Panc1 (cell line): Measurements from ENCODE around the gene POU2AF3. TPM values are rescaled to one million over a fixed set of nuclear protein-coding genes. Genes with fewer than 3 reads are reported as not detected.

Experiments
- ATAC-seq: fragments of 200-7000 bp; cut with Tn5 transposase; 2 replicates; pipeline ENCODE4 v1.9.1; 2020; ENCODE audit warnings: mild to moderate bottlenecking, moderate library complexity
- BruUV-seq: library from RNA; stranded (reverse); fragments of 400-500 nt; replicated peaks from 2 replicates; lab custom pipeline; 2021; lab: Mats Ljungman, UMichigan
- CTCF ChIA-PET: fragments of 300-600 bp; sonication (Branson Sonifier 250); formaldehyde crosslinking; loops from one replicate; lab custom pipeline; 2022; ENCODE audit warnings: antibody characterized with exemption; lab: Charles Lee
- POLR2A ChIA-PET: fragments of 300-600 bp; sonication (Branson Sonifier 250); formaldehyde crosslinking; loops from one replicate; lab custom pipeline; 2022; ENCODE audit warnings: antibody characterized with exemption; lab: Charles Lee
- DNase-seq: peaks from one replicate; pipeline ENCODE4 v3.0.0-alpha.2; 2010; ENCODE audit warnings: low read depth, low spot score
- H3K27ac ChIP-seq: 2 replicates; pipeline ENCODE4 v1.5.1; 2011; ENCODE audit warnings: mild to moderate bottlenecking, low read length, inconsistent platforms
- H3K27me3 ChIP-seq: fragments of 200-500 bp; sonication (Bioruptor generic); 2 replicates; pipeline ENCODE4 v1.6.0; 2014; ENCODE audit warnings: low read length, inconsistent platforms; ENCODE audit not compliant: control insufficient read depth, insufficient read depth
- H3K36me3 ChIP-seq: fragments of 200-500 bp; sonication (Bioruptor generic); 2 replicates; pipeline ENCODE4 v1.5.1; 2014; ENCODE audit warnings: inconsistent platforms, mild to moderate bottlenecking, low read length, moderate library complexity; ENCODE audit not compliant: control insufficient read depth, insufficient read depth
- H3K4me1 ChIP-seq: 2 replicates; pipeline ENCODE4 v1.5.1; 2011; ENCODE audit warnings: inconsistent platforms, mild to moderate bottlenecking, low read length, moderate library complexity; ENCODE audit not compliant: control insufficient read depth, insufficient read depth
- H3K4me3 ChIP-seq, 2 experiments: 2 replicates each; pipeline ENCODE4 v1.5.1; 2011 to 2012; ENCODE audit warnings: low read depth in 2 of 2, low read length in 2 of 2, mild to moderate bottlenecking in 2 of 2, inconsistent platforms in 1 of 2, moderate library complexity in 1 of 2
- H3K9me3 ChIP-seq: fragments of 200-500 bp; sonication (Bioruptor generic); 2 replicates; pipeline ENCODE4 v1.5.1; 2014; ENCODE audit warnings: low read depth, mild to moderate bottlenecking, inconsistent platforms, low read length, moderate library complexity; ENCODE audit not compliant: control insufficient read depth, insufficient read depth
- POLR2AphosphoS5 ChIP-seq: IDR thresholded peaks from 2 replicates; pipeline ENCODE4 v1.6.1; 2012; ENCODE audit warnings: mild to moderate bottlenecking, low read depth, low read length, moderate library complexity
- SIN3A ChIP-seq: IDR thresholded peaks from 2 replicates; pipeline ENCODE4 v1.6.1; 2012; ENCODE audit warnings: low read depth, mild to moderate bottlenecking, low read length, moderate library complexity, borderline replicate concordance; ENCODE audit not compliant: insufficient read depth
- TCF7L2 ChIP-seq: IDR thresholded peaks from 2 replicates; pipeline ENCODE4 v1.6.1; 2011; ENCODE audit warnings: mild to moderate bottlenecking, low read depth, low read length, inconsistent platforms
- in situ Hi-C: cut with HindIII; loops from 2 replicates; pipeline ENCODE4 v1.10.0; 2016; ENCODE audit warnings: low sequenced_read_pairs, low pct_unique_long_range_greater_than_20kb
- intact Hi-C: fragments of 100-400 bp; cut with micrococcal nuclease; formaldehyde crosslinking; loops from one replicate; pipeline ENCODE4 v1.10.0; 2022; ENCODE audit not compliant: unreplicated experiment
- total RNA-seq: library from RNA; stranded (reverse); gene quantifications from one replicate; pipeline ENCODE4 v1.2.1, GENCODE V29; 2021; ENCODE audit not compliant: unreplicated experiment
- TF ChIP-seq, protein P1 (sequence below), 2 experiments: IDR thresholded peaks; 2 replicates each; pipeline ENCODE4 v1.6.1; 2011 to 2012; ENCODE audit warnings: low read depth in 2 of 2, control low read depth in 1 of 2, low read length in 1 of 2, mild to moderate bottlenecking in 1 of 2, moderate library complexity in 1 of 2; ENCODE audit not compliant: insufficient read depth in 1 of 2
- TF ChIP-seq, protein P2 (sequence below): fragments of 450-650 bp; IDR thresholded peaks from 2 replicates; pipeline ENCODE4 v1.5.1; 2017; ENCODE audit warnings: mild to moderate bottlenecking

Gene POU2AF3
- total RNA-seq, 1 experiment from 2014 or later, result 0.64 TPM

DNA sequence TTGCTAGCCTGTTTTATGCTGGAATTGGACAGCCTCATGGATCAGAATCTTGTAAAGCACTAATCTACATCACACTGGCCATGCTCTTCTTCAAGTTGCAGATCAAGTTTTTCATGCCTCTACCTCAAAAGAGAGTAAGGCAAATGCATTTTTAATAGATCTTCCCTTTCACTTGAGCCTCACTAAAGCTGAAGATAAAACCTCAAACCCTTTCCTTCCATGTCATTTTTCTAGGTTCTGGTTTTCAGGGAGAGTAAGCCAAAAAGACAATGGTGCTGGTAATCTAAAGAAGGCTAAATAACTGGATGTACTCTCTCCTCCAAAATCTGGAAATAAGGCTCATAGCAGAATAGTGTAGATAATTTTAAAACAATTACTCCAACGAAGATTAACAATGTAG lies 52.5 kb downstream of the POU2AF3 start:
- H3K4me1 ChIP-seq, result no peaks in the 10 kb centered on the region
- no peak for DNase-seq
- H3K27ac ChIP-seq, result no peak overlapping the region
- intact Hi-C loops (no loop called here), in situ Hi-C loops (no loop called here)
- no peak overlapping the region for H3K4me3 ChIP-seq
- no peaks in the 10 kb centered on the region for H3K9me3 ChIP-seq
- POLR2A ChIA-PET, result no interaction called here
- no TSS peak for BruUV-seq
- CTCF ChIA-PET, result no interaction called here
- H3K27me3 ChIP-seq, result peaks cover 3% of the 10 kb centered on the region; the same call in 1 of the 2 replicates
- no peak for TF ChIP-seq TCF7L2
- H3K36me3 ChIP-seq, result no peaks in the 10 kb centered on the region
- no peak for ATAC-seq

DNA sequence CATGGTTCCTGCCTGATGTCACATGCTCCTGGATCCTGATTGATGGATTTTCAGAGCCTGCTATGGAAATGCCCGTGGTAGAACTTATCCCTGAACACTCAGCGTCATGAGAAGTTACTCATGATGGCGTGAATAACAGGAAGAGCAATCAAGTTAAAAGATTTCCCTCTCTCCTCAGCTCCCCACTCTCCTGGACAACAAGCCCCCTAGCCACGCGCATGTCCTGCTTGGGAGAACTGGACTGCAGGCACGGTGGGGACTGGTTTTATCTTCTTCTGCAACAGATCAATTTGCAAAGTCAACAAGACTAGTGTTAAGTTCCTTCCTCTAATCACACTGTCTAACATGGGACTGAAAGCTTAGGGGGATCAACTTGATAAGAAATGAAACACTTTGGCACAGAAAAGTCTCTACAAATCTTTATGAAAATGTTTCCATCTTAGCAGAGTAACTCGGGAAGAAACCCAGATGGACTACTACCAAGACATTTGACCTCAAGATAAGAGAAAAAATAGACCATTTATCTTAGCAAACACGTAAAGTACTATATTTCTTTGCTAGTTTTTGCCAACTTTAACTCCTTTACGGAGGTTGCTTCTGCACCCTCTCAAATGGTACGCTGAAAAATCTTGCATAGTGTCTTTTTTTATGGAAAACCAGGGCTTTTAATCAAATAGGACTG lies 53.2 kb downstream of the POU2AF3 start:
- ATAC-seq, result no peak
- no peaks in the 10 kb centered on the region for H3K9me3 ChIP-seq
- intact Hi-C loops, result no loop called here
- in situ Hi-C loops, result no loop called here
- no peaks in the 10 kb centered on the region for H3K36me3 ChIP-seq
- ChIA-PET CTCF (no interaction called here), POLR2A (no interaction called here)
- no peak overlapping the region for H3K27ac ChIP-seq
- DNase-seq, result no peak
- no peaks in the 10 kb centered on the region for H3K4me1 ChIP-seq
- peaks cover 3% of the 10 kb centered on the region; the same call in 1 of the 2 replicates for H3K27me3 ChIP-seq
- no peak for TF ChIP-seq SIN3A
- TF ChIP-seq, protein P1, sequence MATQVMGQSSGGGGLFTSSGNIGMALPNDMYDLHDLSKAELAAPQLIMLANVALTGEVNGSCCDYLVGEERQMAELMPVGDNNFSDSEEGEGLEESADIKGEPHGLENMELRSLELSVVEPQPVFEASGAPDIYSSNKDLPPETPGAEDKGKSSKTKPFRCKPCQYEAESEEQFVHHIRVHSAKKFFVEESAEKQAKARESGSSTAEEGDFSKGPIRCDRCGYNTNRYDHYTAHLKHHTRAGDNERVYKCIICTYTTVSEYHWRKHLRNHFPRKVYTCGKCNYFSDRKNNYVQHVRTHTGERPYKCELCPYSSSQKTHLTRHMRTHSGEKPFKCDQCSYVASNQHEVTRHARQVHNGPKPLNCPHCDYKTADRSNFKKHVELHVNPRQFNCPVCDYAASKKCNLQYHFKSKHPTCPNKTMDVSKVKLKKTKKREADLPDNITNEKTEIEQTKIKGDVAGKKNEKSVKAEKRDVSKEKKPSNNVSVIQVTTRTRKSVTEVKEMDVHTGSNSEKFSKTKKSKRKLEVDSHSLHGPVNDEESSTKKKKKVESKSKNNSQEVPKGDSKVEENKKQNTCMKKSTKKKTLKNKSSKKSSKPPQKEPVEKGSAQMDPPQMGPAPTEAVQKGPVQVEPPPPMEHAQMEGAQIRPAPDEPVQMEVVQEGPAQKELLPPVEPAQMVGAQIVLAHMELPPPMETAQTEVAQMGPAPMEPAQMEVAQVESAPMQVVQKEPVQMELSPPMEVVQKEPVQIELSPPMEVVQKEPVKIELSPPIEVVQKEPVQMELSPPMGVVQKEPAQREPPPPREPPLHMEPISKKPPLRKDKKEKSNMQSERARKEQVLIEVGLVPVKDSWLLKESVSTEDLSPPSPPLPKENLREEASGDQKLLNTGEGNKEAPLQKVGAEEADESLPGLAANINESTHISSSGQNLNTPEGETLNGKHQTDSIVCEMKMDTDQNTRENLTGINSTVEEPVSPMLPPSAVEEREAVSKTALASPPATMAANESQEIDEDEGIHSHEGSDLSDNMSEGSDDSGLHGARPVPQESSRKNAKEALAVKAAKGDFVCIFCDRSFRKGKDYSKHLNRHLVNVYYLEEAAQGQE (IDR thresholded peaks at IDR 0.05; ENCODE audit: insufficient read depth in 1 of 2, low read depth in 2 of 2, low read length in 1 of 2), result no peak
- TF ChIP-seq, protein P2, sequence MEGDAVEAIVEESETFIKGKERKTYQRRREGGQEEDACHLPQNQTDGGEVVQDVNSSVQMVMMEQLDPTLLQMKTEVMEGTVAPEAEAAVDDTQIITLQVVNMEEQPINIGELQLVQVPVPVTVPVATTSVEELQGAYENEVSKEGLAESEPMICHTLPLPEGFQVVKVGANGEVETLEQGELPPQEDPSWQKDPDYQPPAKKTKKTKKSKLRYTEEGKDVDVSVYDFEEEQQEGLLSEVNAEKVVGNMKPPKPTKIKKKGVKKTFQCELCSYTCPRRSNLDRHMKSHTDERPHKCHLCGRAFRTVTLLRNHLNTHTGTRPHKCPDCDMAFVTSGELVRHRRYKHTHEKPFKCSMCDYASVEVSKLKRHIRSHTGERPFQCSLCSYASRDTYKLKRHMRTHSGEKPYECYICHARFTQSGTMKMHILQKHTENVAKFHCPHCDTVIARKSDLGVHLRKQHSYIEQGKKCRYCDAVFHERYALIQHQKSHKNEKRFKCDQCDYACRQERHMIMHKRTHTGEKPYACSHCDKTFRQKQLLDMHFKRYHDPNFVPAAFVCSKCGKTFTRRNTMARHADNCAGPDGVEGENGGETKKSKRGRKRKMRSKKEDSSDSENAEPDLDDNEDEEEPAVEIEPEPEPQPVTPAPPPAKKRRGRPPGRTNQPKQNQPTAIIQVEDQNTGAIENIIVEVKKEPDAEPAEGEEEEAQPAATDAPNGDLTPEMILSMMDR, result no peak
- no peak for TF ChIP-seq POLR2AphosphoS5
- TF ChIP-seq TCF7L2, result no peak
- H3K4me3 ChIP-seq, result no peak overlapping the region
- no TSS peak for BruUV-seq

DNA sequence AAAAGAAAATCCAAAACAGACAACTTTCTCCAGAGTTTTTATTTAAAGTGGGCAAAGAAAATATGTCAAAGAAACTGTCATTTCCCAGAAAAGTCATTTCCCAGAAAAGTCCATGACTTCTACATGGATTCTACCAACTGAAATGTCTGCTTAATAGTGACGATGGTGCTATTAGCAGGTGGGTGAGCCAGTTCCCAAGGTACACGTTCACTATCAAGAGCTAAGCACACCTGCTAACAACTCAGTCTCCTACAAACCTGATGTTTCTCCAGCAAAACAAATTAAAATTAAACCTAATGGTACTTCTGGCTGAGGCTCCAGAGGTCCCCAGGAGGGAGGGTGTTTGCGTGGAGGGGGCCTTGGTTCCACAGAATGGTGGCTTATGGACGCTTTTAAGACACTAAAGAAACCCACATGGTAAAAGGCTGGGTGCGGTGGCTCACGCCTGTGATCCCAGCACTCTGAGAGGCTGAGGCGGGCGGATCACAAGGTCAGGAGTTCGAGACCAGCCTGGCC lies 53.9 kb downstream of the POU2AF3 start:
- peaks cover 3% of the 10 kb centered on the region; the same call in 1 of the 2 replicates for H3K27me3 ChIP-seq
- ATAC-seq (no peak), DNase-seq (no peak)
- ChIA-PET CTCF (no interaction called here), POLR2A (interaction anchor here (0.7 kb wide), 1 partner anchor 1233 kb away, joined by 11 read pairs; no protein-coding TSS in a partner anchor)
- H3K4me1 ChIP-seq, result no peaks in the 10 kb centered on the region
- H3K9me3 ChIP-seq, result no peaks in the 10 kb centered on the region
- BruUV-seq, result no TSS peak
- no peak overlapping the region for H3K4me3 ChIP-seq
- TF ChIP-seq, protein P2, result no peak
- TF ChIP-seq, protein P1 (IDR thresholded peaks at IDR 0.05; ENCODE audit: insufficient read depth in 1 of 2, low read depth in 2 of 2, low read length in 1 of 2), result no peak
- no peak for TF ChIP-seq SIN3A
- TF ChIP-seq TCF7L2, result no peak
- TF ChIP-seq POLR2AphosphoS5, result no peak
- H3K27ac ChIP-seq, result no peak overlapping the region
- intact Hi-C loops, result no loop called here
- in situ Hi-C loops, result no loop called here
- H3K36me3 ChIP-seq, result no peaks in the 10 kb centered on the region
